Nephron (organoid): ENCODE results near the gene RPL36.

Experiments used
- H3K27ac Mint-ChIP-seq, 3 experiments: 2 replicates each; pipeline ENCODE4 v1.8.0; 2020; ENCODE audit warnings: mixed read lengths in 3 of 3, mild to moderate bottlenecking in 2 of 3, moderate library complexity in 1 of 3
- H3K27me3 Mint-ChIP-seq: 2 replicates; pipeline ENCODE4 v1.8.0; 2021; ENCODE audit warnings: low read depth, mild to moderate bottlenecking, moderate library complexity, mixed read lengths
- H3K36me3 Mint-ChIP-seq: 2 replicates; pipeline ENCODE4 v1.8.0; 2020; ENCODE audit warnings: low read depth, mixed read lengths
- H3K4me1 Mint-ChIP-seq: 2 replicates; pipeline ENCODE4 v1.8.0; 2020; ENCODE audit warnings: mixed read lengths
- H3K4me3 Mint-ChIP-seq, 3 experiments: 2 replicates each; pipeline ENCODE4 v1.8.0; 2020; ENCODE audit warnings: mild to moderate bottlenecking in 3 of 3, mixed read lengths in 3 of 3, moderate library complexity in 2 of 3
- H3K9me3 Mint-ChIP-seq: 2 replicates; pipeline ENCODE4 v1.8.0; 2020; ENCODE audit warnings: mixed read lengths
- CTCF ChIP-seq, 3 experiments: fragments of 200-600 bp; sonication (generic); IDR thresholded peaks; one replicate each; pipeline ENCODE4 v1.5.0; 2021; ENCODE audit warnings: antibody characterized with exemption in 3 of 3; ENCODE audit not compliant: unreplicated experiment in 3 of 3

Gene RPL36

GRCh38 chr19:5683177-5683886 lies 6.8 kb upstream of the RPL36 start:
- peaks cover 3% of the 10 kb centered on the region for H3K36me3 Mint-ChIP-seq
- H3K4me3 Mint-ChIP-seq: peak overlapping the region; percentile 69 to 100 (median 73)
- H3K4me1 Mint-ChIP-seq: peaks cover 15% of the 10 kb centered on the region
- no peaks in the 10 kb centered on the region for H3K9me3 Mint-ChIP-seq
- H3K27me3 Mint-ChIP-seq: no peaks in the 10 kb centered on the region
- H3K27ac Mint-ChIP-seq: peak overlapping the region in 1 of 3 experiments; percentile 41
- no peak for TF ChIP-seq CTCF (IDR thresholded peaks at IDR 0.05; ENCODE audit: unreplicated experiment in 3 of 3)

- no peak for TF ChIP-seq CTCF (IDR thresholded peaks at IDR 0.05; ENCODE audit: unreplicated experiment in 3 of 3)
- no peak overlapping the region for H3K27ac Mint-ChIP-seq
- peaks cover 3% of the 10 kb centered on the region for H3K36me3 Mint-ChIP-seq
These were observed 5.2 kb upstream of the RPL36 start for GRCh38 chr19:5684694-5685430.

DNA sequence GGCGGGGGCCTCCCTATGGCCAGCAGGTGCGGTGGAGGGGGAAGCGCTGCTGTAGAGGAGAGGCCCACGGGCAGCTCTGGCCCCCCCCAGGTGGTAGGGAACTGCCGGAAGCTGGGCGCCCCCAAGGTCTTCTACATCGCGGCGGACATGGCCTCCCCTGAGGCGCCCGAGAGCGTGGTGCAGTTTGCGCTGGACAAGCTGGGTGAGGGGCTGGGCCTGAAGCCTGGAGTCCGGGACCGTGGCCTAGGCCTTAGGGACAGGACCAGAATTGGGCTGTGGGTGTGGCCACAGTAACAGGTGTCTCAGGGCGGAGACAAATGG lies 3.8 kb upstream of the RPL36 start:
- H3K9me3 Mint-ChIP-seq: no peaks in the 10 kb centered on the region
- peaks cover 3% of the 10 kb centered on the region for H3K36me3 Mint-ChIP-seq
- H3K4me3 Mint-ChIP-seq: peak overlapping the region; percentile 83 to 89 (median 86)
- peaks cover 10% of the 10 kb centered on the region for H3K4me1 Mint-ChIP-seq
- peak overlapping the region; percentile 64 to 91 (median 88) for H3K27ac Mint-ChIP-seq
- H3K27me3 Mint-ChIP-seq: peaks cover 8% of the 10 kb centered on the region
- no peak for TF ChIP-seq CTCF (IDR thresholded peaks at IDR 0.05; ENCODE audit: unreplicated experiment in 3 of 3)

More at GRCh38 chr19:5684694-5685430, 5.2 kb upstream of the RPL36 start:
- no peaks in the 10 kb centered on the region for H3K9me3 Mint-ChIP-seq
- H3K4me1 Mint-ChIP-seq: peaks cover 12% of the 10 kb centered on the region
- peak overlapping the region in 1 of 3 experiments; percentile 38 for H3K4me3 Mint-ChIP-seq
- H3K27me3 Mint-ChIP-seq: peaks cover 3% of the 10 kb centered on the region

DNA sequence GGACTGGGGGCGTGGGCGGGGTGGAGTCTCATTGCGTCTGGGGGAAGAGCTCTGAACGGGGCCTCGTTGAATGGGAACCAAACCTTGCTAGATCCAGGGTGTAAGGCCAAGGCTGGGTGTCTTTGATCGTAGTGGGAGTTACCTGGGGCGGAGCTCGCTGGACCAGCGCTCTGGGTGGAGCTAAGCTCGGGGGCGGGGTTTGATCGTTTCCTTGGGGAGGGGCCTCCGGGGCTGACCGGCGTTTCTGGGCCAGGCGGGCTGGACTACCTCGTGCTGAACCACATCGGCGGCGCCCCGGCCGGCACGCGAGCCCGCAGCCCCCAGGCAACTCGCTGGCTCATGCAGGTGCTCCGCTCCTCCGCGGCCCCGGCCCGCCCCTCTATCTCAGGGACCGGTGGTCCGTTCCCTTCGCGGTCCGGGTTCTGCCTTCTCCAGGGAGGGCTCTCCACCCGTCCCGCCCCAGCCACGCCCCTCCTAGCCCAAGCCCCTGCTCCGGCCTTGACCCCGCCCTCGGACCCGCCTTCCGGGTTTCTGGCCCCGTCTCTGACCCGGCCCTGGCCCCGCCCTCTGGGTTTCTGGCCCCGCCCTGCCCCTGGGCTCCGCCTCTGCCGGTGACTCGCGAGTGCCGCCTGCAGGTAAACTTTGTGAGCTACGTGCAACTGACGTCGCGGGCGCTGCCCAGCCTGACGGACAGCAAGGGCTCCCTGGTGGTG lies 3.3 kb upstream of the RPL36 start:
- Mint-ChIP-seq H3K4me1 (peaks cover 5% of the 10 kb centered on the region), H3K36me3 (peaks cover 3% of the 10 kb centered on the region)

More for the DNA sequence above, 3.3 kb upstream of the RPL36 start:
- peak overlapping the region; percentile 83 to 89 (median 86) for H3K4me3 Mint-ChIP-seq
- peaks cover 8% of the 10 kb centered on the region for H3K27me3 Mint-ChIP-seq
- peak; percentile 75 to 81 (median 75) for TF ChIP-seq CTCF (IDR thresholded peaks at IDR 0.05; ENCODE audit: unreplicated experiment in 3 of 3)
- H3K27ac Mint-ChIP-seq: peak overlapping the region; percentile 64 to 91 (median 88)
- H3K9me3 Mint-ChIP-seq: no peaks in the 10 kb centered on the region
